ENCODE measurements around the gene FGFRL1. TPM values are rescaled to one million over a fixed set of nuclear protein-coding genes. Genes with fewer than 3 reads are reported as not detected.
"Not testable (repeated sequence)": the region's sequence is repeated elsewhere in the genome, so short reads cannot be mapped to it uniquely, and the experiment has no call there.

The FGFRL1 gene
- total RNA-seq, 1 donor from 2014 or later = 54.1 TPM

DNA sequence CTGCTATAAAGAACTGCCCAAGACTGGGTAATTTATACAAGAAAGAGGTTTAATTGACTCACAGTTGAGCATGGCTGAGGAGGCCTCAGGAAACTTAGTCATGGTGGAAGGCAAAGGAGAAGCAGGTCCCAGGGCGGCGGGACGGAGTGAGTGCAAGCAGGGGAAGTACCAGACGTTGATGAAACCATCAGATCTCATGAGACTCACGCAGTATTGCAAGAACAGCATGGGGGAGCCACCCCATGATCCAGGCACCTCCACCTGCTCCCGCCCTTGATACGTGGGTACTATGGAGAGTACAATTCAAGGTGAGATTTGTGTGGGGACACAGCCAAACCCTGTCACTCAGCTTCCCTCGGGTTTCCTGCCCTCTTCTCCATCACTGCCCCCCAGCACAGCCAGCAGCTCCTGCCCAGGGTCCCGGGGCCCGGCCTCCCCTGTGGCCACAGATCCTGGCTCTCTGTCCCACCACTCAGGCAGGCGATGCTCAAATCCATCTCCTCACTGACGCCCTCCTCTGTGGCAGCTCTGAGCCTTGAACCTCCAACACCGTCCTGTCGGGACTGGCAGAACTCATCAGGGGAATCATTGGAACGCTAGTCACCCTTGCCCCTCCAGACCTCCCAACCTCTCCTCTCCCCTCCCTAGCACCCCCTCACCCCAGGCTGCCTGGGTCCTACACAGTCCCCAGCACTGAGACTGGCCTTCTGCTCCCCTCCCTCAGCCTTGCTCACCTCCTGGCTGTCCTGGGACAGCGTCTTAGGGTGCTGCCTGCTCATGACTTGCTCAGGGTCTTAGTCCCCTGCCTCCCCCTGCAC is 37.6 kb downstream of the FGFRL1 start:
- DNase-seq (ENCODE audit: low spot score) = peak; percentile 85

GRCh38 chr4:1049591-1049905 is 38.1 kb downstream of the FGFRL1 start:
- no peak for DNase-seq (ENCODE audit: low spot score)

GRCh38 chr4:1050486-1051213 is 39.2 kb downstream of the FGFRL1 start:
- DNase-seq (ENCODE audit: low spot score) = peak; percentile 87

GRCh38 chr4:1051472-1051871 is 40.0 kb downstream of the FGFRL1 start:
- peak; percentile 68 for DNase-seq (ENCODE audit: low spot score)

GRCh38 chr4:1052231-1052671 is 40.8 kb downstream of the FGFRL1 start:
- peak; percentile 65 for DNase-seq (ENCODE audit: low spot score)

GRCh38 chr4:1053080-1053661 is 41.7 kb downstream of the FGFRL1 start:
- DNase-seq (ENCODE audit: low spot score) = no peak

GRCh38 chr4:1053891-1054290 is 42.5 kb downstream of the FGFRL1 start:
- DNase-seq (ENCODE audit: low spot score) = not testable (repeated sequence)

DNA sequence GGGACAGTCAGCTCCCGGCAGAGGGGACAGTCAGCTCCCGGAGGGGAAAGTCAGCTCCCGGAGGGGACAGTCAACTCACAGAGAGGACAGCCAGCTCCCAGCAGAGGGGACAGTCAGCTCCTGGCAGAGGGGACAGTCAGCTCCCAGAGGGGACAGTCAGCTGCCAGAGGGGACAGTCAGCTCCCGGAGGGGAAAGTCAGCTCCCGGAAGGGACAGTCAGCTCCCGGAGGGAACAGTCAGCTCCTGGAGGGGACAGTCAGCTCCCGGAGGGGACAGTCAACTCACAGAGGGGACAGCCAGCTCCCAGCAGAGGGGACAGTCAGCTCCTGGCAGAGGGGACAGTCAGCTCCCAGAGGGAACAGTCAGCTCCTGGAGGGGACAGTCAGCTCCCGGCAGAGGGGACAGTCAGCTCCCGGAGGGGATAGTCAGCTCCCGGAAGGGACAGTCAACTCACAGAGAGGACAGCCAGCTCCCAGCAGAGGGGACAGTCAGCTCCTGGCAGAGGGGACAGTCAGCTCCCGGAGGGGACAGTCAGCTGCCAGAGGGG is 43.3 kb downstream of the FGFRL1 start:
- DNase-seq (ENCODE audit: low spot score) = not testable (repeated sequence)

- DNase-seq (ENCODE audit: low spot score) = not testable (repeated sequence)
Measured at GRCh38 chr4:1055243-1055701, 43.8 kb downstream of the FGFRL1 start.

DNA sequence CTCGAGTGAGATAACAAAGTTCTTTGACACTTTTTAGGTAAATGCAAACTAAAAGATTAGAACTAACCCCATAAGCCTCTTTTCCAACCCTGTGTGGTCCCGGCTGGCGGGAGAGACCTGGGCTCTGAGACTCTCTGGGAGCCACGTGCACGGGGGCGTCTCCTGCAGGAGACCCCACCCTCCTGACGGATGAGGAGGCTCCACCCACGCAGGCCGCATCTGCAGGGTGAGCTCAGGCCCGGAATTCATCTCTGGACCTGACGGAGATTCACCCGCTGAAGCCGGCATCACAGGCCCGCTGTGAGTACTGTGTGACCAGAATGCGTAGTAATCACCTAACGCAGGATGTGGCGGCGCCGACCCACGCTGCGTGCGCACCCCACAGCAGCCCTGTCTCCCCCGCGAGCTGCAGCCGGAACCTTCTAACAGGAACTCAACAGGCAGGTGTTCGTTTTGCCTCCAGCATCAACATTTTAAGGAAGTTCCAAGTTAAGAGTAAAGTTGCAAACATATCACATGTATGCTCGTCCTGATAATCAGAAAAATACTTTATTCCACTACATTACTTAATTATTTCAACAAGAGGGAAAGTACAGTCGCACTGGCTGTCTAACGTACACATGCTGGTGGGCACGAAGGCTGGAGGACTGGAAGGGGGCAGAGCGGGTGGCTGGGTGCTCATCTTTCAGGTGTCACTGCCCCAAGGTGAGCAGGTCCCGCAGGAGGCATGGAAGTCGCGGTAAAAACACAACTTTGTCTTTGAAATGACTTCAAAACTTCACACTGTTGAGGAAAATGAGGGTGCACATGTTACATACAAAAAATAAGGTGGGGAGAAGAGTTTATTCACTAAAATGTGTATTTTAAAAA is 44.5 kb downstream of the FGFRL1 start:
- DNase-seq (ENCODE audit: low spot score) = no peak

GRCh38 chr4:1056671-1057402 is 45.4 kb downstream of the FGFRL1 start:
- no peak for DNase-seq (ENCODE audit: low spot score)

- no peak for DNase-seq (ENCODE audit: low spot score)
Measured at GRCh38 chr4:1057403-1057745, 45.9 kb downstream of the FGFRL1 start.

- no peak for DNase-seq (ENCODE audit: low spot score)
Measured at GRCh38 chr4:1058198-1058996, 47.0 kb downstream of the FGFRL1 start.

GRCh38 chr4:1058997-1059665 is 47.7 kb downstream of the FGFRL1 start:
- no peak for DNase-seq (ENCODE audit: low spot score)

- no peak for DNase-seq (ENCODE audit: low spot score)
Measured at GRCh38 chr4:1060121-1060520, 48.7 kb downstream of the FGFRL1 start.

GRCh38 chr4:1060621-1061020 is 49.2 kb downstream of the FGFRL1 start:
- no peak for DNase-seq (ENCODE audit: low spot score)

GRCh38 chr4:1061056-1061700 is 49.8 kb downstream of the FGFRL1 start:
- no peak for DNase-seq (ENCODE audit: low spot score)

- no peak for DNase-seq (ENCODE audit: low spot score)
Measured at GRCh38 chr4:1061760-1062159, 50.3 kb downstream of the FGFRL1 start.

All from mesenteric fat pad (tissue), 1 donor.